H9 (cell line): ENCODE measurements around the gene MT1M. TPM values are rescaled to one million over a fixed set of nuclear protein-coding genes. Genes with fewer than 3 reads are reported as not detected.

Source experiments
- DNase-seq: peaks from one replicate; pipeline ENCODE4 v3.0.0-alpha.2; 2017
- H2AFZ ChIP-seq: one replicate; pipeline ENCODE4 v1.6.1; 2013; ENCODE audit warnings: mild to moderate bottlenecking, low read length, control low read depth, moderate library complexity
- H2AK5ac ChIP-seq: 2 replicates; pipeline ENCODE4 v1.6.1; 2013; ENCODE audit warnings: low read length, control low read depth, mixed read lengths; ENCODE audit not compliant: insufficient read length
- H2BK120ac ChIP-seq: one replicate; pipeline ENCODE4 v1.6.1; 2013; ENCODE audit warnings: low read depth, mild to moderate bottlenecking, low read length, control low read depth, inconsistent platforms; ENCODE audit not compliant: poor library complexity, severe bottlenecking
- H2BK12ac ChIP-seq: 2 replicates; pipeline ENCODE4 v1.6.1; 2013; ENCODE audit warnings: low read length, control low read depth, mixed read lengths, low read depth; ENCODE audit not compliant: insufficient read length
- H2BK15ac ChIP-seq: 2 replicates; pipeline ENCODE4 v1.6.1; 2013; ENCODE audit warnings: low read depth, low read length, control low read depth
- H2BK20ac ChIP-seq: one replicate; pipeline ENCODE4 v1.6.1; 2013; ENCODE audit warnings: low read depth, mild to moderate bottlenecking, low read length, control low read depth, inconsistent platforms; ENCODE audit not compliant: poor library complexity, severe bottlenecking
- H2BK5ac ChIP-seq: 2 replicates; pipeline ENCODE4 v1.6.1; 2013; ENCODE audit warnings: low read length, control low read depth, mixed read lengths; ENCODE audit not compliant: insufficient read length
- H3K14ac ChIP-seq: 2 replicates; pipeline ENCODE4 v1.6.1; 2013; ENCODE audit warnings: low read length, control low read depth; ENCODE audit not compliant: insufficient read depth
- H3K18ac ChIP-seq: 2 replicates; pipeline ENCODE4 v1.6.1; 2013; ENCODE audit warnings: low read depth, mild to moderate bottlenecking, mixed read lengths, low read length, control low read depth; ENCODE audit not compliant: insufficient read length
- H3K23ac ChIP-seq: 2 replicates; pipeline ENCODE4 v1.6.1; 2013; ENCODE audit warnings: low read length, control low read depth, mixed read lengths, low read depth; ENCODE audit not compliant: insufficient read length
- H3K23me2 ChIP-seq: 2 replicates; pipeline ENCODE4 v1.6.1; 2013; ENCODE audit warnings: low read depth, mild to moderate bottlenecking, mixed read lengths, low read length, control low read depth; ENCODE audit not compliant: insufficient read length, poor library complexity, severe bottlenecking
- H3K27ac ChIP-seq: 2 replicates; pipeline ENCODE4 v1.5.1; 2013; ENCODE audit warnings: low read length, control low read depth, mixed read lengths, low read depth; ENCODE audit not compliant: insufficient read length
- H3K27me3 ChIP-seq: 2 replicates; pipeline ENCODE4 v1.6.1; 2013; ENCODE audit warnings: low read length, control low read depth, inconsistent platforms; ENCODE audit not compliant: insufficient read depth
- H3K4ac ChIP-seq: 2 replicates; pipeline ENCODE4 v1.6.1; 2013; ENCODE audit warnings: low read depth, mild to moderate bottlenecking, control low read depth, inconsistent platforms, low read length, moderate library complexity
- H3K4me1 ChIP-seq: 2 replicates; pipeline ENCODE4 v1.6.1; 2013; ENCODE audit warnings: low read length, control low read depth, inconsistent platforms; ENCODE audit not compliant: insufficient read depth
- H3K4me2 ChIP-seq: 2 replicates; pipeline ENCODE4 v1.6.1; 2013; ENCODE audit warnings: low read length, control low read depth, mixed read lengths; ENCODE audit not compliant: insufficient read length, insufficient read depth
- H3K56ac ChIP-seq: 2 replicates; pipeline ENCODE4 v1.6.1; 2013; ENCODE audit warnings: low read depth, mild to moderate bottlenecking, mixed read lengths, low read length, control low read depth; ENCODE audit not compliant: insufficient read length
- H3K79me1 ChIP-seq: 2 replicates; pipeline ENCODE4 v1.6.1; 2013; ENCODE audit warnings: low read depth, mild to moderate bottlenecking, moderate library complexity, low read length, control low read depth, inconsistent platforms; ENCODE audit not compliant: insufficient read depth, poor library complexity, severe bottlenecking
- H3K79me2 ChIP-seq: 2 replicates; pipeline ENCODE4 v1.6.1; 2013; ENCODE audit warnings: low read length, control low read depth, inconsistent platforms; ENCODE audit not compliant: insufficient read depth
- H3K9ac ChIP-seq: 2 replicates; pipeline ENCODE4 v1.6.1; 2013; ENCODE audit warnings: low read length, control low read depth, mixed read lengths; ENCODE audit not compliant: insufficient read length; ENCODE audit errors: extremely low read depth
- H3K9me3 ChIP-seq: one replicate; pipeline ENCODE4 v1.6.1; 2013; ENCODE audit warnings: low read depth, low read length, inconsistent platforms; ENCODE audit not compliant: control insufficient read depth
- H3T11ph ChIP-seq: one replicate; pipeline ENCODE4 v1.6.1; 2013; ENCODE audit warnings: mild to moderate bottlenecking, low read length, control low read depth, inconsistent platforms
- H4K20me1 ChIP-seq: one replicate; pipeline ENCODE4 v1.6.1; 2013; ENCODE audit not compliant: control insufficient read depth, insufficient read length, insufficient read depth
- H4K5ac ChIP-seq: 2 replicates; pipeline ENCODE4 v1.6.1; 2013; ENCODE audit warnings: low read depth, mild to moderate bottlenecking, mixed read lengths, low read length, control low read depth; ENCODE audit not compliant: insufficient read length
- H4K8ac ChIP-seq: replicated peaks from 2 replicates; pipeline ENCODE4 v1.6.1; 2013; ENCODE audit warnings: low read length, control low read depth, mixed read lengths, low read depth; ENCODE audit not compliant: insufficient read length
- H4K91ac ChIP-seq: 2 replicates; pipeline ENCODE4 v1.6.1; 2013; ENCODE audit warnings: low read depth, mild to moderate bottlenecking, moderate library complexity, mixed read lengths, low read length, control low read depth; ENCODE audit not compliant: insufficient read length
- H3K27ac Mint-ChIP-seq, 3 experiments: 2 replicates in 2 of 3; 3 replicates in 1 of 3; pipeline ENCODE4 v1.8.0; 2020 to 2021; ENCODE audit warnings: mixed read lengths in 3 of 3, mild to moderate bottlenecking in 1 of 3, moderate library complexity in 1 of 3
- H3K27me3 Mint-ChIP-seq: 2 replicates; pipeline ENCODE4 v1.8.0; 2021; ENCODE audit warnings: low read depth, mild to moderate bottlenecking, moderate library complexity, mixed read lengths
- H3K36me3 Mint-ChIP-seq, 3 experiments: 2 replicates in 2 of 3; 3 replicates in 1 of 3; pipeline ENCODE4 v1.8.0; 2020 to 2021; ENCODE audit warnings: low read depth in 3 of 3, mixed read lengths in 3 of 3; ENCODE audit not compliant: insufficient read depth in 1 of 3
- H3K4me1 Mint-ChIP-seq, 2 experiments: 2 replicates each; pipeline ENCODE4 v1.8.0; 2020; ENCODE audit warnings: mixed read lengths in 2 of 2
- H3K4me3 Mint-ChIP-seq, 2 experiments: 2 replicates in 1 of 2; 3 replicates in 1 of 2; pipeline ENCODE4 v1.8.0; 2020 to 2021; ENCODE audit warnings: mild to moderate bottlenecking in 2 of 2, mixed read lengths in 2 of 2, moderate library complexity in 1 of 2
- H3K9me3 Mint-ChIP-seq, 2 experiments: 2 replicates in 1 of 2; 3 replicates in 1 of 2; pipeline ENCODE4 v1.8.0; 2020; ENCODE audit warnings: mild to moderate bottlenecking in 2 of 2, mixed read lengths in 2 of 2, moderate library complexity in 1 of 2
- CTCF ChIP-seq: fragments of 200-600 bp; sonication (generic); conservative IDR thresholded peaks from 3 replicates; pipeline ENCODE4 v1.8.0; 2021; ENCODE audit warnings: antibody characterized with exemption, mild to moderate bottlenecking
- WGBS: extraction: QIAGEN DNeasy Blood & Tissue Kit; methylation state at CpG from one replicate; pipeline ENCODE4 v1.1.7; 2013; ENCODE audit warnings: missing lambda C conversion rate, low lambda C conversion rate, mixed read lengths; ENCODE audit not compliant: insufficient read length; ENCODE audit errors: extremely low coverage; 5-methylcytosine and 5-hydroxymethylcytosine counted together
- total RNA-seq: library from RNA; stranded (reverse); gene quantifications from 2 replicates; pipeline ENCODE4 v1.2.1, GENCODE V29; 2021

MT1M gene
- total RNA-seq, 1 experiment from 2014 or later = 1.4 TPM

DNA sequence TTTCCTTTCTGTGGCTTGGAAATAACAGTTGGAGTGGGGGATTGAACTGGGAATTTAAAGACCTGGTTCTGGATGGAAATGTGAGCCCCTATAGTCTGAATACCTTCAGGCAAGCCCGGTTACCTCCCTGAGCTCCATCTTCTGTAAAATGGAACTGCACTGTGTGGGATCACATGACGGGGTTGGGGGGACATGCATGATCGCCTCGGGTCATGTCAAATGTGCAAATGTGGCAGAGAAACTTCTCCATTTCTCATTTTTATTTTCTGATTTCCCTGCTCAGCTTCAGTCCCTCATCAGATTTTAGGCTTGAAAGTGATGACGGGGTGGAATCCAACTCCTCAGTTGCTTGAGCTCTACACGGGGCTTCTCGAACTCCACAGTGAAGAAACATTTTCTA, 20.8 kb downstream of the MT1M start:
- WGBS = no CpG with 5 or more reads among the region's 7 CpGs
- no peak overlapping the region for H4K5ac ChIP-seq
- no peak overlapping the region for H3K56ac ChIP-seq
- H3K23ac ChIP-seq = no peak overlapping the region
- H2AFZ ChIP-seq = no peak overlapping the region
- TF ChIP-seq CTCF = no peak
- H3K4me2 ChIP-seq = no peak overlapping the region
- Mint-ChIP-seq H3K27ac (no peak overlapping the region), H3K27me3 (peaks cover 74% of the 10 kb centered on the region), H3K36me3 (no peaks in the 10 kb centered on the region), H3K4me1 (peaks cover 8 to 12% of the 10 kb centered on the region in 2 experiments), H3K9me3 (no peaks in the 10 kb centered on the region), H3K4me3 (no peak overlapping the region; a peak in 1 of 5 replicates)
- H2BK15ac ChIP-seq = no peak overlapping the region
- DNase-seq = no peak
- no peak overlapping the region for H3T11ph ChIP-seq
- H2AK5ac ChIP-seq = no peak overlapping the region
- H3K27me3 ChIP-seq = peaks cover 5% of the 10 kb centered on the region; the same call in 1 of the 2 replicates
- no peak overlapping the region for H3K18ac ChIP-seq
- no peaks in the 10 kb centered on the region for H4K20me1 ChIP-seq
- no peak overlapping the region for H4K91ac ChIP-seq
- H3K4me1 ChIP-seq = peaks cover 2% of the 10 kb centered on the region; the same call in 1 of the 2 replicates
- no peaks in the 10 kb centered on the region for H3K79me1 ChIP-seq
- H3K79me2 ChIP-seq = no peaks in the 10 kb centered on the region
- H3K4ac ChIP-seq = no peak overlapping the region
- H3K27ac ChIP-seq = no peak overlapping the region
- H2BK120ac ChIP-seq = no peak overlapping the region
- H3K23me2 ChIP-seq = peaks cover 5% of the 10 kb centered on the region
- H2BK5ac ChIP-seq = no peak overlapping the region
- H3K14ac ChIP-seq = no peak overlapping the region
- no peak overlapping the region for H2BK20ac ChIP-seq
- H3K9ac ChIP-seq = no peak overlapping the region
- H2BK12ac ChIP-seq = no peak overlapping the region
- H3K9me3 ChIP-seq = no peaks in the 10 kb centered on the region
- no peak overlapping the region for H4K8ac ChIP-seq
